ENCODE results near the gene NAPG. TPM values are rescaled to one million over a fixed set of nuclear protein-coding genes. Genes with fewer than 3 reads are reported as not detected.

The NAPG gene
- total RNA-seq, 1 experiment from 2014 or later: 41.5 TPM

GRCh38 chr18:10511236-10511635 lies 14.6 kb upstream of the NAPG start:
- no peak overlapping the region for H3K4me3 ChIP-seq (ENCODE audit: low read depth, low read length)
- Mint-ChIP-seq H3K4me1 (ENCODE audit: low read depth, unreplicated experiment) (no peaks in the 10 kb centered on the region), H3K4me3 (ENCODE audit: unreplicated experiment) (no peak overlapping the region), H3K27me3 (ENCODE audit: insufficient read depth, unreplicated experiment) (peaks cover 8% of the 10 kb centered on the region), H3K27ac (ENCODE audit: unreplicated experiment) (no peak overlapping the region), H3K9me3 (ENCODE audit: unreplicated experiment) (no peaks in the 10 kb centered on the region), H3K36me3 (ENCODE audit: insufficient read depth, unreplicated experiment) (no peaks in the 10 kb centered on the region)
- ChIA-PET POLR2A (no interaction called here), CTCF (interaction anchor here (1.0 kb wide), 1 partner anchor 538 kb away, joined by 4 read pairs; no protein-coding TSS in a partner anchor)
- DNase-seq: no peak
- no peaks in the 10 kb centered on the region for H3K4me1 ChIP-seq
- no TSS peak for BruUV-seq (replicated peaks)
- H3K27me3 ChIP-seq (replicated peaks; ENCODE audit: control insufficient read depth, insufficient read depth, low read length): no peaks in the 10 kb centered on the region
- intact Hi-C loops (cut with micrococcal nuclease; ENCODE audit: unreplicated experiment): loop anchor here (10.0 kb wide), 1 partner anchor 176 kb away; no protein-coding TSS in a partner anchor
- TF ChIP-seq CTCF (IDR thresholded peaks at IDR 0.05; ENCODE audit: insufficient read depth in 1 of 2, low read depth in 1 of 2, low read length in 1 of 2, severe bottlenecking in 1 of 2, unreplicated experiment in 1 of 2): no peak
- H3K9me3 ChIP-seq: peaks cover 11% of the 10 kb centered on the region
- H3K36me3 ChIP-seq (ENCODE audit: control insufficient read depth, insufficient read depth, low read length): no peaks in the 10 kb centered on the region

GRCh38 chr18:10514082-10514481 lies 11.7 kb upstream of the NAPG start:
- intact Hi-C loops (cut with micrococcal nuclease; ENCODE audit: unreplicated experiment): loop anchor here (10.0 kb wide), 1 partner anchor 179 kb away; no protein-coding TSS in a partner anchor
- peaks cover 14% of the 10 kb centered on the region for H3K27me3 Mint-ChIP-seq (ENCODE audit: insufficient read depth, unreplicated experiment)

GRCh38 chr18:10514601-10515000 lies 11.2 kb upstream of the NAPG start:
- Mint-ChIP-seq H3K27ac (ENCODE audit: unreplicated experiment) (no peak overlapping the region), H3K4me1 (ENCODE audit: low read depth, unreplicated experiment) (no peaks in the 10 kb centered on the region), H3K27me3 (ENCODE audit: insufficient read depth, unreplicated experiment) (peaks cover 18% of the 10 kb centered on the region), H3K4me3 (ENCODE audit: unreplicated experiment) (no peak overlapping the region), H3K36me3 (ENCODE audit: insufficient read depth, unreplicated experiment) (no peaks in the 10 kb centered on the region), H3K9me3 (ENCODE audit: unreplicated experiment) (no peaks in the 10 kb centered on the region)
- H3K4me1 ChIP-seq: no peaks in the 10 kb centered on the region
- no peaks in the 10 kb centered on the region for H3K36me3 ChIP-seq (ENCODE audit: control insufficient read depth, insufficient read depth, low read length)
- H3K9me3 ChIP-seq: no peaks in the 10 kb centered on the region
- H3K4me3 ChIP-seq (ENCODE audit: low read depth, low read length): no peak overlapping the region
- no peak for TF ChIP-seq CTCF (IDR thresholded peaks at IDR 0.05; ENCODE audit: insufficient read depth in 1 of 2, low read depth in 1 of 2, low read length in 1 of 2, severe bottlenecking in 1 of 2, unreplicated experiment in 1 of 2)
- DNase-seq: no peak
- CTCF ChIA-PET: no interaction called here
- H3K27me3 ChIP-seq (replicated peaks; ENCODE audit: control insufficient read depth, insufficient read depth, low read length): no peaks in the 10 kb centered on the region; the same call in none of the 2 replicates
- intact Hi-C loops (cut with micrococcal nuclease; ENCODE audit: unreplicated experiment): loop anchor here (10.0 kb wide), 1 partner anchor 180 kb away; no protein-coding TSS in a partner anchor
- no TSS peak for BruUV-seq (replicated peaks)
- POLR2A ChIA-PET: no interaction called here

More at GRCh38 chr18:10514082-10514481, 11.7 kb upstream of the NAPG start:
- no peaks in the 10 kb centered on the region; the same call in none of the 2 replicates for H3K27me3 ChIP-seq (replicated peaks; ENCODE audit: control insufficient read depth, insufficient read depth, low read length)
- BruUV-seq (replicated peaks): no TSS peak
- no peaks in the 10 kb centered on the region for H3K36me3 ChIP-seq (ENCODE audit: control insufficient read depth, insufficient read depth, low read length)
- Mint-ChIP-seq H3K27ac (ENCODE audit: unreplicated experiment) (no peak overlapping the region), H3K36me3 (ENCODE audit: insufficient read depth, unreplicated experiment) (no peaks in the 10 kb centered on the region), H3K4me3 (ENCODE audit: unreplicated experiment) (no peak overlapping the region), H3K4me1 (ENCODE audit: low read depth, unreplicated experiment) (no peaks in the 10 kb centered on the region), H3K9me3 (ENCODE audit: unreplicated experiment) (no peaks in the 10 kb centered on the region)
- no peaks in the 10 kb centered on the region for H3K4me1 ChIP-seq
- TF ChIP-seq CTCF (IDR thresholded peaks at IDR 0.05; ENCODE audit: insufficient read depth in 1 of 2, low read depth in 1 of 2, low read length in 1 of 2, severe bottlenecking in 1 of 2, unreplicated experiment in 1 of 2): no peak
- no peak overlapping the region for H3K4me3 ChIP-seq (ENCODE audit: low read depth, low read length)
- POLR2A ChIA-PET: no interaction called here
- no peaks in the 10 kb centered on the region for H3K9me3 ChIP-seq
- CTCF ChIA-PET: no interaction called here
- DNase-seq: no peak
